Effector CD4-positive, alpha-beta T cell (primary cell): ENCODE data around the gene NAE1.
"Not testable (repeated sequence)": the region's sequence is repeated elsewhere in the genome, so short reads cannot be mapped to it uniquely, and the experiment has no call there.

Experiments
- DNase-seq: peaks from one replicate; pipeline ENCODE4 v3.0.0-alpha.2; 2020
- total RNA-seq: gene quantifications from one replicate; lab custom pipeline; 2026; lab: John Stamatoyannopoulos, UW

NAE1 gene
- 37.9 reads per million, percentile 62 among the genes with 10 or more reads in this experiment for total RNA-seq

DNA sequence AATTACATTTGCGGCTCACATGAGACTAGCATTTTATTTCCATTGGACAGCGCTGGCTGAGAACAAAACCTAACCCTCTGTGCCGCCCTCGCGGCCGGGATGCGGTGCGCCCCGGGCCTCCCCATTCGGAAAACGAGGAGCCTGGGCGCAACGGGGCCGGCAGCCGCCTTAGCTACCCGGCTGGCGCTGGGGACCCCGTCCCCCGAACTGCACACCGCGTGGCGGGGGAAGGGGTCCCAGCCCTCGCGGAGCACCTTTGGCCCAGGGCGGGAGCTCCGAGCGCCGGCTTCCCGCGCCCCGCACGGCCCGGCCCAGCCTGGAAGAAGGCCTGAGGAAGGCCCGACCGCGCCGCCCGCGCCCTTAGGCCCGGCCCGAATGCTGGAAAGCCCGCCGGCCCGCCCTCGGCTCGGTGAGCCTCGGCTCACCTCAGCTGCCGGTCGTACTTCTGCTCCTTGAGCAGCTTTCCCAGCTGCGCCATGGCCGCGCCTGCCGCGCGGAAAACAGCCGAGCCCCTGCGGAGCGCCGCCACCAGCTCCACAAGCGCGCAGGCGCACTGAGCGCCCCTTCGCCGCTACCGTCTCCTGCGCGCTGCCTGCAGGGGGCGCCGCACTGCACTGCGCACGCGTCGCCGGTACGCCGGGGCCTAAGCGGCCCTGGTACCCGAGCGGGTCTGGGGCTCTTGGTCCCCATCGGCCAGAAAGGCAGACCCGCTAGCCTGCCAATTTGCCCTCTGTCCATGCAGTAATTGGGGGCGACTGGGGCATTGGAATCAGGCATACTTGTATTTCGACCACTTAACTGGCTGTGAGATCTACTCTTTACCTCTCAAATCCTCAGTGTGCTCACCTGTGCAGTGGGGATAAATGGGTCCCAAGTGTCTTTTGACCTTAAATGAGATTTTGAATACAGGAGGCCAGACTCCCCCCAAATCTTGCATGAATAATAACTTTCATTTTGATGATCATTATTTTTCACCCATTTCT lies at the start of gene NAE1:
TSS of gene NAE1 (minus strand) at position 555 of the 983 bp plus-strand sequence. CDS start at position 478, 77 bp downstream.
- DNase-seq, result peak; percentile 83

DNA sequence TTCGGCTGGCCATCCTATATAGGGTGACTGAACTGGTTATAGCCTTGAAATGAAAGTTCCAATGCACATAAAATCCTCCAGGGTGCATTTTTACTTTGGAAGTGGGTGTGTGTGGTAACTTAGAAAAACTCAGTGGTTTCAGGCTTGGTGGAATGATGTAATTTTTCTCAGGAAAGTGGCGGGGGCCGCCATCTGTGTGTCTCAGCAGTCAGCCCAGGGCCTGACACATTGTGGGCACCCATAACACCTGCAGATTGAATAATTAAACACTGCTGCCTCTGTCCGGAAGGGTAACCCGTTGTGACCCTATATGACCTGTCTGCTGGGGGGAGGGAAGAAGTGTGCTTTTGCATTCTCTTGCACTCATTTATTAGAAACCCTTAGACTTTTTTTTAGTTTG lies 47.3 kb upstream of the NAE1 start:
- DNase-seq, result no peak

DNA sequence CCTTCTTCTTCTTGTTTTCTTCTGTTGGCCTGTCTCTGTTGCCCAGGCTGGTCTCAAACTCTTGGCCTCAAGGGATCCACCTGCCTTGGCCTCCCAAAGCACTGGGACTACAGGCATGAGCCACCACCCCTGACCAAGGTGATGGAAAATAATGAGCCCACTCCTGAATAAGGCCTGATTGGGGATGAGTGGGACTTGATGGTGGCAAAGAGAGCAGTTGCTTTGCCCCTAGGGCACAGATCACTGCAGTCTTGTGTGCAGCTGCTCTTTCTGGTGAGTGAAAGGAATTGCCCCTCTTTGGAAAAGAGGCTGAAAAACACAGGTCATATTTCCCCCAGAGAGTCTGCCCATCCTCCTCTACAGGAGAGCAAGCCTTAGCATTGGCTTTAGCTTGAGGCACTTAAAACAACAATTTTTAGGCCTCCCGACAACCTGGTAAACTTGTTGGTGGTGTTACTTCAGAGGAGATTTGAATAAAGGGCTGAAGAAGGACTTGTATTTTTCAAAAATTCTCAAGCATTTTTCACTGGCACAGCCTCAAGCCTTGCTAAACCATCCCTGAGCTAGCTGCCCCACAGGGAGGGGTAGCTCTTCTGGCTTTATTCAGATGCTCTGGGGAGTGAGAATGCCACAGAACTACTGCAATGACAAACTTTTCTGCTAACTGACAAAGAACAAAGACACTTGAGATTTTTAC lies 43.5 kb upstream of the NAE1 start:
- no peak for DNase-seq

GRCh38 chr16:66873685-66874055 lies 42.9 kb upstream of the NAE1 start:
- DNase-seq, result no peak

DNA sequence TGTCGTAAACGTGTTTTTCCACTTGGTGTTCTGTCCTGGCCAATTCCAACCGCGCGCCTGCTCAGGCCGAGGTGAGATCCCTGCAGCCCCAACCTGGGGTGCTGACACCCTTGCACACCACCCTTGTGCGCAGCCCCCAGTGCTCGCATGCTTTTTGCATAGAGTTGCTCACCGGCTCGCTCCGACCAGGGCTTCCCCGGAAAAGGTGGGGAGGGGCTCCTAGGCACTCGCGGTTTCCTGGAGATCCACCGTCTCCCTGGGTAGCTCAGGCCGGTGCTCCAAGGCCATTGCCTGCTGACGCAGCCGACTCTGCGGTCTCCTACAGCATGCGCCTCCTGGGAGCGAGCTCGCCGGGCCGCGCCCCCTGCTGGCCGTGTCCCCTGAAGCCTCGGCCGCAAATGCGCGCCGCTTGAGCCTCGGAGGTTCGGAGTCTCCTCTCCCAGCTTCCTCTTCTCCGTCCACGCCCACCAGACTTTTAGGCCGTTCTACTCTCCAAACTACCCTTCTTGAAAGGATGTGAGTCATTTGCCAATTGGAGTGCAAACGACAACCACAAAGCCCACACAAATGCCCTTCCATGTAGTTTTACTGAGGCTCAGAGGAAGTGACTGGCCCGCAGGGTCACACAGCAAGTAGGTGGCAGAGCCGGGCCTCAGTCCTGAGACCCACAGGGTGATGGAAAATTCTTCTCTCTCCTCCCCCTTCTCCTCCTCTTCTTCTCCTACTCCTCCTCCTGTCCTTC lies 42.3 kb upstream of the NAE1 start:
- peak; percentile 81 for DNase-seq

DNA sequence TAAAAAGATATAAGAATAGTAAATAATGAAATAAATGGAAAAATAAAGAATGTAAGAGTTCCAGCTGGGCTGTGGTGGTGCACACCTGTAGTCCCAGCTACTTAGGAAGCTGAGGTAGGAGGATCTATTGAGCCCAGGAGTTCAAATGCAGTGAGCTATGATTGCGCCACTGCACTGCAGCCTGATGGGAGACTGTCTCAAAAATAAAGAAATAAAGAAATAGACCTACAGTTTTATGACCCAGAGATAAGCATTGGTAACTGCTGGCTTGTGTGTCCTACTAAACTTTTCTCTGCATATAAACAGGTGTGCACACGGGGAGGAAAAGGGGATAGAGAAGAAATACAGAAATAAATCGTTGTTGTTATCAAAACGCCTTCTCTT lies 41.8 kb upstream of the NAE1 start:
- no peak for DNase-seq

- DNase-seq, result no peak
Observed at GRCh38 chr16:66871840-66872239, 41.1 kb upstream of the NAE1 start.

DNA sequence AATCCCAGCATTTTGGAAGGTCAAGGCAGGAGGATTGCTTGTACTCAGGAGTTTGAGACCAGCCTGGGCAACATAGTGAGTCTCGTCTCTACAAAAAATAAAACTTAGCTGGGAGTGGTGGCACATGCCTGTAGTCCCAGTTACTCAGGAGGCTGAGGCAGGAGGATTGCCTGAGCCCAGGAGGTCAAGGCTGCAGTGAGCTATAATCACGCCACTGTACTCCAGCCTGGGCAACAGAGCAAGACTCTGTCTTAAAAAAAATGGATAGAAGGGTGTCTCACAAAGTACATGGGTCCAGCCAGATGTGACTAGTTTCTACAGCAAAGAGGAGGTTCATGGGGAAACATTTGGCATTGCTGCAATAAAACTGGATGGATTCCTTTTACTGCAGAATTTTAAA lies 40.6 kb upstream of the NAE1 start:
- DNase-seq, result not testable (repeated sequence)

- no peak for DNase-seq
Observed at GRCh38 chr16:66869424-66869823, 38.6 kb upstream of the NAE1 start.

DNA sequence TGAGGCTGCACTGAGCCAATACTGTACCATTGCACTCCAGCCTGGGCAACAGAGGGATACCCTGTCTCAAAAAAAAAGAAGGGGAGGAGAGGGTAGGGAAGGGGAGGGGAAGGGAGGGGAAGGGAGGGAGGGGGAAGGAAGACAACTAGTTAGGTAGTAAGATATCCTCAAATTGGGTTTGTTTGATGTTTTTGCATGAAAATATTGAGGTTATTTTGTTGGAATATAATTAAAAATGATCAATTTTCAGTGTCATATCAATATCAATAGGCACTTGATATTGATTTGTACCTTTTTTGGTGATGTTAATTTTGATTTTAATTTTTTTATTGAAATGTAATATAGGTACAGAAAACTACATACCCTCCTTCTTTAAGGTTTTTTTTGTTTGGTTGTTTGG lies 32.9 kb upstream of the NAE1 start:
- DNase-seq, result no peak

DNA sequence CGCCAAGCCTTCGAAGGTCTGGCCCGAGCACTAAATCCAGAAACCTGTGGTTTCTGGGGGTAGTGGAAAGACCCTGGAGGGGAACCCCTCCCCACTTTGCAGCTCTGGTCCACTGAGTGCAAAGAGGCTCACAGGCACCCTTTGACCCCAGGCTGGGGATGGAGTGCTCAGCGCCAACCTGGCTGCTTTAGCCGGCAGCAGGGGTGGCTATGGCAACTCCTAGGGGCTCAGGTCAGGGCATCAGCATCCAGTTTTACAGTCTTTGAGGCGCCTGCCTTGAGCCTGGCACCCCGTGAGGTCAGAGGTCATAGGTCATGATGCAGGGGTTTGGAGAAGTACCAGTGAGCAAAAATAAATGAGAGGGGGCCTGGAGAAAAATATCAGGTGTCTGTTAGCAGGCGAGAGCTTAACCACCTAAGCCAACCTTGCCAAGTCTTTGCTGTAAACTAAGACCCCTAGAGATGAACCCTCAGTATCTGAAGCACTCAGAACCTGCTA lies 31.3 kb upstream of the NAE1 start:
- DNase-seq, result no peak

GRCh38 chr16:66859397-66860068 lies 28.8 kb upstream of the NAE1 start:
- DNase-seq, result no peak

GRCh38 chr16:66858740-66859396 lies 28.1 kb upstream of the NAE1 start:
- no peak for DNase-seq

DNA sequence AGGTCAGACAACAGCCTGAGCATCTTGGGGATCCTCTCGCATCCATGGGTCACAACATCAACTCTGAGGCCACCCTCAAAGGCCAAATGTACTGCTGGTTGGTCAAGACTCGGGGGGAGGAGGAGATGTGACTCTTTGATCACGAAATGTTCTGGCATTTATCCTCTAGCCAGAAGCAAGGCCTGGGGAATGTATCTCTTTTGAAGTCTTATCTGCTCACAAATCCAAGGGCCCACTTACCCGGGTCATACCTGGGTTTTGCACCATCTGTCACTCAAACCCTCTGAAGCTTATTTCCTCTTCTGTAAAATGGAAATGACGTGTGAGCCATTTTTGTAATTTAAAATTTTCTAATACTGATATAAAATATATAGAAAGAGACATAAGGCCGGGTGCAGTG lies 26.7 kb upstream of the NAE1 start:
- DNase-seq, result no peak

DNA sequence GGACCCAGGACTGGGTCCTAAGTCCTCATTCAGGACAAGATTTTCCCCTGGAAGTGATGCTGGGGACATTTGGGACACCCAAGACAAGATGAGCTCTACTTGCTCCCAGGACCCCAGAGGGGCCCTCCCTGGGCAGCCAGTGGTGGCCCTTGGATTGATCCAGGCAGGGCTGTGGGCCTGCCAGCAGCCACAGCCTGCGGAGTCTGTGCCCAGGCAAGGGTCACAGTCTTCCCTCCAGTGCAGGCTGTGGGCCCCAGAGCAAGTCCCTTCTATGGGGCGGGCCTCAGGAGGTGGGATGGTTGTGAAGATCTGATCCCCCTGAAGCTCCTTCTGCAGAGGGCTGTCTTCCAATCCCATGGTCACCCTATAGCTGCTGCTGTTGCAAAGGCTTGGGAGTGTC lies 26.0 kb upstream of the NAE1 start:
- DNase-seq, result no peak

GRCh38 chr16:66856184-66856730 lies 25.5 kb upstream of the NAE1 start:
- DNase-seq, result no peak

DNA sequence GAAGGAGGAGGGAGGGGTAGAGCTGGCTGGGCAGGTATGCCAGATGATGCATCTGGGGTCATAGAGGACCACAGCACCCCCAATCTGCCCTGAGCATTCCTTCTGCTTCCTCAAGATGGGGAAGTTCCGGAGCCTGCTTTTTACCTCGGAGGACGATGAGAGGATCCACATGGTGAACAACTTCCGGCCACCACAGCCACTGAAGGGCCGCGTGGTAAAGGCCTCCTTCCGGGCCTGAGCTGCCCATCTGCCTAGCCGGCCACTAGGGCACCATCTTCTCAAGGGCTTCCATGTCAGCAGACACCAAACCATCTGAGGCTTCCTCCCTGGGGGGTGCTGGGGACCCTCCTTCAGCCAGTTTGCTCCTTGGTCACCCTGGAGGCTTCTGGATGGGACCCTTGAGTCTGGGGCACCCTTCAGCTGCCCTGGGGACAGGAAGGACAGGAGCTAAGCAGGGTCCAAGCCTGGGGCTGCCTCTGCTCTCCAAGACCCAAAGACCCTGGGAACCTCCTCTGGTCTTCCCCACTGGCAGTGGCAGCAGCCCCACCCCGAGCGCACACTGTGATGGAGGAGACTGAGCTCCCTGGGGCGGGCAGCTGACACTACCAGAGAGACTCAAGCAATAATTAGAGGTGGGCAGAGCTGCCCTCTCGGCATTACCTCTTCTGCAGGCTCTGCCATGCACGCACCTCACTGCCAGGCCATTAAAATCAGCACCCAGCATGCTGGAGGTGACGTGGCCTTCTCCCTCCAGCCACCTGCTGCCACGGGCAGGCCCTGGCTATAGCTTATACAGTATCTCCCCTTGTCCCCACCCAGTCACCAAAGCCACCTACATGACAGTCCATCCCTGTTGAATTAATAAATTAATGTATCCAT lies 22.7 kb upstream of the NAE1 start:
- DNase-seq, result no peak

DNA sequence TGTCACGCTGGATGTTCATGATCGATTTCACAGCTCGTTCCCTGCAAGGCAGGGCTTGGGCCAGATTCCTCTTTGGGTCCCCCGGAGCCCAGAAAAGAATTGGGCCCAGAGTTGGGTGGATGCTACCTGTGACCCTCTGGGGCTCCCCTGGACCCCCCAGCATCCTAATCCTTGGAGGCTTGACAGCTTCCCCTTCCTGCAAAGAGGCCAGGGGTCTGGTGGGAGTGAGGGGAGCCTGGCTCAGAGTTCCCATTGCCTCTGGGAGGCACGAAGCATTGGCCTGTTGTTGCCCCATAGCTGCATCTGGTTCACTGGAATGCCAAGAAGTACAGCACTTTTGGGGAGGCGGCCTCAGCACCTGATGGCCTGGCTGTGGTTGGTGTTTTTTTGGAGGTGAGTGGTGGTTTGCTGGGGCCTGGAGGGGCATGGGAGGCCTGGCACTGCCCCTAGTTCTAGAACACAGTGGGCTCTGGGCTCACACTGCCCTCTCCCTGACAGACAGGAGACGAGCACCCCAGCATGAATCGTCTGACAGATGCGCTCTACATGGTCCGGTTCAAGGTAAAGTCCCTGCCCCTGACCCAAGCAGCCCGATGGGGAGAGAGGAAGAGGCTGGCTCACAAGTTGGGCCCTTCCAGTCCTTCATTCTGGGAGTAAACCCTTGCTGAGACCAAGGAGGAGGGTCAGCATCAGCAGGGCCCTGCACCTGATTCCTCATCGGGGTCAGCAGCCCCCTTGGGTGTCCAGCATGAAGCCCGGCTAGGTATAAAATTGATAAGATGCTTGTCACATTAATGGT lies 20.6 kb upstream of the NAE1 start:
- DNase-seq, result no peak

GRCh38 chr16:66850115-66850815 lies 19.5 kb upstream of the NAE1 start:
- no peak for DNase-seq
